ENCODE results near the gene AP4B1.

Gene AP4B1

DNA sequence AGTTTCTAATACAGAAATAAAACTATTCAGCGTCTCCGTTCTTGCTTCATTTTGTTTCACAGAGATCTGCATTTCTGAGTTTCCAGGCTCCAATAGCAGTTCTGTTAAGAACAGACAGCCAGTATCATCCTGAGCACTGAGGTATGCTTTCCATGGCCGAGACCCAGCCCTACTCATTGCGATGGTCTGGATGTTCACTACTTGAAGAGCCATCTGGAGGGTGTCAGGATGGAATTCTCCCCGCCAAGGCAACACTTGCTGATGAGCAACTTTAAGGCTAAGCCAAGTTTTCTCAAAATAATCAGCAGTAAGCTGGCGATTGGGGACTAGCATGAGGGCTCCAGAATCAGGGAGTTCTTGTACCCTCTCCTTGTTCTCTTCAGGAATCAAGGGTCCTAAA is 9.5 kb downstream of the AP4B1 start:
- DNase-seq (ENCODE audit: low read depth), result no peak

DNA sequence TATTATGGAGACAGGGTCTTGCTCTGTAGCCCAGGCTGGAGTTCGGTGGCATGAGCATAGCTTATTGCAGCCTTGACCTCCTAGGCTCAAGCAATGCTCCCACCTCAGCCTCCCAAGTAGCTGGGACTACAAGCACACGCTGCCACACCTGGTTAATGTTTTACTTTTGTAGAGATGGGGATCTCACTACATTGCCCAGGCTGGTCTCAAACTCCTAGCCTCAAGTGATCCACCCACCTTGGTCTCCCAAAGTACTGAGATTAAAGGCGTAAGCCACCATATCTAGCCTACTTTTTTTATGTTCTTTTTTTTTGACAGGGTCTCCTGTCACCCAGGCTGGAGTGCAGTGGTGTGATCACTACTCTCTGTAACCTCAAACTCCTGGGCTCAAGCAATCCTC is 11.3 kb downstream of the AP4B1 start:
- no peak for DNase-seq (ENCODE audit: low read depth)

DNA sequence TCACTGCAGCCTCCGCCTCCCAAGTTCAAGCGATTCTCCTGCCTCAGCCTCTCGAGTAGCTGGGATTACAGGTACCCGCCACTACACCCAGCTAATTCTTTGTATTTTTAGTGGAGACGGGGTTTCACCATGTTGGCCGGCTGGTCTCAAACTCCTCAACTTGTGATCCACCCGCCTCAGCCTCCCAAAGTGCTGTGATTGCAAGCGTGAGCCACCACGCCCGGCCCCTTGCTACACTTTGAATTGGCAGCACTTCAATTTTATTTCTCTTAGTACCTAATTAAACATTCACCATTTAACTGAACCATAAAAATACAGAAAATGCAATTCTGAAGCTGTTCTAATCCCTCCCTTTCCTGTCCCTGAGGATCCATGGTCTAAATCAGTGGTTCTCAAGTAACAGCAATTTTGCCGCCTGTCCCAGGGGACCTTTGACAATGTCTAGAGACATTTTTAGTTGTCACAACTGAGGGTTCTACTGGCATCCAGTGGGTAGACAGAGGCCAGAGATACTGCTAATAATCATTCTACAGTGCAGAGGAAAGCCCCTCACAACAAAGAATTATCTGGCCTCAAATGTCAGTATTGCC is 12.9 kb downstream of the AP4B1 start:
- DNase-seq (ENCODE audit: low read depth), result no peak

DNA sequence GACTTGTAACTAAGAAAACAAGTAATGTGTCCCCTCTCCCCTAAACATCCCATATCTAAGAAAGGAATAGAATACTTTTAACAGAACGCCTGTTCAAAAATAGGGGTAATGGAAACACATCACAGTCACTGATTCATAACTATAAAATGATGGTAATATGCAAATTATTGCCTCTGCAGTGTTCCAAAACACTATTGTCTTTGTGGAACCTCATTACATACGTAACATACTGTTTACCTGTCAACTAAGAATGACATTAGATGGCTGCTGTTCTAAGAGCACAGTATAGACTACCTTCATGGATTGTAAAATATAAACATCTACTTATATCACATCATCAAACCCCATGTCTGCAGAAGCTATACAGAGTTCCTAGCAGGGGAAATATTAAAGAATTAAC is 13.8 kb downstream of the AP4B1 start:
- no peak for DNase-seq (ENCODE audit: low read depth)

DNA sequence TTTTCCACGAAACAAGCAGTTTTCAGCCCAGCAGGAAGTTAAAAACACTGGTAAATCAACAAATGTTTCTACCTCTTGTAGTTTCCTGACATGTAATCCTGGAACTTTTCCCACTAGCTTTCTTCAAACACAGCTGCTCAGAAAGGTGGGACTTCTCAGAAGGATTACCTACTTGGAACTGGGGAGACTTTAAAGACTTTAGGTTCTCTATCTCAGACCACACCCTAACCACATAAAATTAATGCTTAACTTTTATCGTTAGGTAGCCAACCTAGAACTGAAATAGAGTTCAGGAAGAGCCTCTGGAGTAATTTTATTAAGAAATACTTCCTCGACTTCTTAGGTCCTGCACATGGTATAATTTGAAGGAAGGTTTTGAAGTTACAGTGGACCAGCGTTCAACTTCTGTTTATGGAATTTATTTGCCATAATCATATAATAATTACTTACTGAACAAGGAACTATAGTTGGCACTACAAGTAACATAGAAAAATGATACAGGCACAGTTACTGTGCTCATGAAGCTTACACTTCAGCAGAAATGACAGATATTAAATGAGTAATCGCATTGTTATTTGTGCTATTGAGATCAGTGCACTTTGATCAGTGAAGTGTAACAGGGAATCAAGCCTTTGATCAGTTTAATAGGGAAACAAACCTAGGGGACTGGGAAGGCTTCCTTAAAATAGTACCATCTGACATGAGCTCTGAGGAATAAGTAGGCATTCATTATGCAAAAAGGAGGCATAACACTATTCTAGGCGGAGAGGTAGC is 17.0 kb downstream of the AP4B1 start, which contains the start of gene BCL2L15:
Gene BCL2L15, minus strand, starts transcription at position 180 of the 774 bp plus-strand sequence. CDS start 206 bp downstream, outside the sequence.
- DNase-seq (ENCODE audit: low read depth), result peak; percentile 22

DNA sequence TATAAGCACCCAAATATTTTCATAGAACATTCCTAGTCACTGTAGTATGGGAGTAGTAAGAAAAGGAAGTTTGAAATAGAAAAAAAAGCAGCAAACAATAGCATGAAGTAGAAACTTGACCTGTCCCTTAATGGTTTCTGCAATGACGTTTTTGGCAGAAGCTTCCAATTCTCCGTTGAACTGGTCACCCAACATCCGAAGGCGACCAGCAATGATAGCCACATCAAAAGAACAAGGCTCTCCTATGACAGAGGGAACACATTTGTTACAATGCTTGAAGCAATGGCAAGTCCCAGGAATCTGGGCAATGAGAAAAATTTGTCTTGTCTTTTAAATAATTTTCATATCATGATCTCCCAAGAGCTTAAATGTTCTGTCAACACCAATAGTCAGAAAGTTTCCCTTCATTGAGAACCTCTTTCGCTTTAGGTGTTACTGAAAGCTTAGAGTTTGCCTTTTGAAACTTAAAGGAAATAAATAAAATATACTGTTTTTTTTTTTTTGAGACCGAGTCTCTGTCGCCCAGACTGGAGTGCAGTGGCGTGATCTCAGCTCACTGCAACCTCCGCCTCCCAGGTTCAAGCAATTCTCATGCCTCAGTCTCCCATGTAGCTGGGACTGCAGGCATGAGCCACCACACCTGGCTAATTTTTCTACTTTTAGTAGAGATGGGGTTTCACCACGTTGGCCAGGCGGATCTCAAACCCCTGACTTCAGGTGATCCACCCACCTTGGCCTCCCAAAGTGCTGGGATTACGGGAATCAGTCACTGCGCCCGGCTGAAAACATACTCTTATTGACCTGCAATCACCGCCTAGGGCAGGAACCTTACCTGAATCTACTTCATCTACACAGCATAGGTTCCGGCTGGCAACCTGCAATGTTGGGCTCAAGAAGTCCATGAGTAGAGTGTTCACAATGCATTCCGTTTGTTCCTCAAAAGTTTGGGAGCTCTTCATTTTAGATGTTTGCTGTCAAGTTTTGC is 17.9 kb downstream of the AP4B1 start:
- no peak for DNase-seq (ENCODE audit: low read depth)

DNA sequence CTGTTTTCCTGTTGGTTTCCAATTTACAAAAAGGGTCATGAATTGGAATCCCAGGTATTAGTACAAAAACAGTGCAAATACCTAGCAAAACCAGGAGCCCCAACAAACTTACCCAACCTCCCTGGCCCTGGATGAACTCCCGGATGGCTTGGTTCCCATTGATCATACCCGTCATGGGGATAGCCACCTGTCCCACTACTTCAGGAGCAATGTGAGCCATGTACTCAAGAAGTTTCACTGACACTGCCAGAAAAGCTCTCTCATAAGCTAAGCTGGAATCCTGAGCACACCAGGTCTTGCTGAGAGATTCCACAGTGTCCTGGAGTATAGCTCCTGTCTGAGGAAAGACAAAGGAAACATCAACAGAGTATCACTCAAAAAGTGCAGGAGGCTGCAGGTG is 22.9 kb downstream of the AP4B1 start:
- DNase-seq (ENCODE audit: low read depth), result no peak

DNA sequence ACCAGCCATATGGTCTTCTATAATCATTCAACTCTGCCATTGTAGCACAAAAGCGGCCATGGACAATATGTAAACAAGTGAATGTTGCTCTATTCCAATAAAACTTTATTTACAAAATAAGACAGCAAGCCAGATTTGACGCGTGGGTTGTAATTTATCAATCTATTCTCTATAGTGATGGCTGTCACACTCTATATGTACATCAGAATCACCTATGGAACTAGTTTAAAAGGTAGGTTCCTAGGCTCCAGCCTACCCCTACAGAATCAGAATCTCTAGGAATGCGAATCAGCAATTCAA is 24.9 kb downstream of the AP4B1 start:
- no peak for DNase-seq (ENCODE audit: low read depth)

DNA sequence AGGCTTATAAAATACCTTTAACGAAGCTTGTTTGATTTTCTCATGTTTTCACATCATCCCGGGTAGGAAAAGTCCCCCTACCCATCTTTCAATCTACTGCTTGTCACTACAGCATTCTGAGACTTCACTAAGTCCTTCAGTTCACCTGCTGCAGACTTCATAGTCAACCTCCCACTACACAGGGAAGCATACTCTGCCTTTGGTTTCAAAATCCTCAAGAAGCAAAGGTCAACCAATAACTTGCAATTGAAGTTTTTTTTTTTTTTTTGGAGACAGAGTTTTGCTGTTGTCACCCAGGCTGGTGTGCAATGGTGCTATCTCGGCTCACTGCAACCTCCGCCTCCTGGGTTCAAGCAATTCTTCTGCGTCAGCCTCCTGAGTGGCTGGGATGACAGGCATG is 28.4 kb downstream of the AP4B1 start:
- no peak for DNase-seq (ENCODE audit: low read depth)

DNA sequence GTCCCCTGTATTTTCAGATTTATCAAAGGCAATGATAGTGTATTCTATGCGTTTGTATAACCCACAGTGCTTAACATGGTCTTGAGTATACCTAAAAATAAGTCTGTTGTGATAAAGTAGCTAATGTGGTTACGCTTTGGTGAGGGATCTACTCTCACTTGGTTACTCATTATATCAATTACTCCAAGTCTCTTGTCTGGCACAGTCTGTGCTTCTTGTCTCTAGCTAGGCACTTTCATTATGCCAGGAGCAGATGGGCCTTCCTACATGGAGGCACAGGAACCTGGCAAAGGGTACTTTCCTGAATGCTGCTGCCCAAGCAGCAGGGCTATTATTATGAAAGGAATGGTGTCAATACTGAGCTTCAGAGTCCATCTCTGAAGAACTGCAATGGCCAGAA is 28.9 kb downstream of the AP4B1 start:
- no peak for DNase-seq (ENCODE audit: low read depth)

DNA sequence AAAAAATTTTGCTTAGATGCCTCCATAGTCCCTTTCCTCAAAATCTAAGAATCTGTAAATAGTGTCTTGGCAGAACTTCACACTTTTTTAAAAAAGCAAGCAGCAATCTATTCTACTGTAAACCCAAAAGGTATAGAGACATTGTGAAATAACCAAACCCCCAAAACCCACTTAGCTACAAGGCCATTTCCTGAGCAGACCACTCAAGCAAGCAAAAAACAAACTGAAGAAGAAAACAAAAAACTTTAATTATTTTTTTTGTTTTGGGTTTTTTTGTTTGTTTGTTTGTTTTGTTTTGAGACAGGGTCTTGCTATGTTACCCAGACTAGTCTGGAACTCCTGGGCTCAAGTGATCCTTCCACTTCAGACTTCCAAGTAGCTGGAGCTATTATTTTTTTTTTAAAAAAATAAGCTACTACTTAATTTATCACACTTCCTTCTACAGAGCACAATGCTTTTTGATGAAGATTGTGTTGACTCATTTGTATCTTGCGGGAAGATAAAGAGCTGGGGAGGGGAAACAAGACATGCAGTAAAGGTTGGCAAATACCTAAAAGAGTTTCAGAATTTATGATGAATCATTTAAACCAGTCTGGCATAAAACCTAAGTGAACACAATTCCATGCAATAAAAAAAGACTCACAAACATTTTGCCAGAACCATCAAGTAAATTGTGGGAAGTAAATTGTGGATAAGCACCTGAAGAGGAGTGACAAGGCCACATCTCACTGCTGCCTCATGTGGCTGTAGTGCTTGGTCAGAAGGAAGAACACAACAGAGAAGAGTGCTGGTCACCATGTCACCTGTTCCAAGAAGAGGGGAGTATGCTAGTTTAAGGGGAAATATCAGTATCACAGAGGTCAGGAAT is 30.4 kb downstream of the AP4B1 start:
- DNase-seq (ENCODE audit: low read depth), result peak; percentile 56

DNA sequence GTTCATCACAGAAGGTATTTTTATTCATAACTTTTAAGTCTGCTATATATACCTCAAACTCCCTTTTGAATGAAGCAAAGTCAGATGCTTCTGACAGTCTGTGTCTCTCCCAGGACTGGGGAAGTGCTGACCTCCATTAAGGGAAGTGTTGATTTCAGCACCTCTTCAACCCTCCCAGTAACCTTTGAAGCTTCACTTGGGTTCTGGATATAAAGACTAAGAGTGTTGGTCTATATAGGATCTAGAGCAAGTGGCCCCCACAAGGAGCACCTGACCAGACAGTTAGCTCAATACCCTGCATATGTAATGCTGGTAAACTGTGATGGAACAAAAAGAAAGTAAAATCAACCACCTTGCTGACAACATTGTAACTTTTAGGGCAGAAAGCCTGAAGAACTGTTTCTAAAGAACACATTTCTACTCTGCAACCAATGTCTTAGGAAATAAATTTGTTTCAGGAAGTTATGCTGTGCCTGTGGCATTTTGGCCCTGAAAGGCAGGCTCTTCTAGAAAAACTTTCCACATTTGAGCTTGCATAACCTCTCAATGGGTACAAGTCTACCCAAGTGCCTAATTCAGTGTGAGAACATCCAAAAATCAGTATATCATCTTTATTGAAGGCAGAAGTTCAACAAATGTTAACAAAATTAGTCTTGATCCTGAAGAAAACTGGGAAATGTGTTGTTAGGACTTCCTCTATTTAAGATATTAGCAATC is 32.2 kb downstream of the AP4B1 start:
- no peak for DNase-seq (ENCODE audit: low read depth)

DNA sequence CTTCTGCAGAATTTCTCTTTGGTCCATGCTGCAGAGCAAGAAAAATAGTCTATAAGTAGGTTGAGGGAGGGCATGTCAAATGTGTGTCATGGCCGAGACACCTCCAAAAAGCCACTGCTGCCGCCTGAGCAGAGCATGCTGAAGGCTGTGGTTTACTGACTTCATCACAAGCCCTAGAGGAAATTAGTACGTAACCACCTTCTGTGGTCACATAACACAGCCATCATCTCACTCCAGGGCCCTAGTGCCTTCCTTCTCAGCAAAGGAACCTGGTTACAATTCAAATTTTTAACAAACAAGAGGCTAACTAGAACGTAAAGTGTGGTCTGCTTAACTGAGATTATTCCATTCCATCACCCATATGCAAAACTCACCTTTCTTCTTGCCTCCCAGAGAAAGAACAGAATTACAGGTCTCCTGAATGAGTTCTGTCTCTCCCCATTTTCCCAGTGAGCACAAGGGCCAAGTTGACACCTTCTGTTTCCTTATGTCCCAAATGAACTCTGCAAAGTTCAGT is 32.9 kb downstream of the AP4B1 start, which contains the start of gene PTPN22:
Gene PTPN22, minus strand, starts transcription at position 116 of the 517 bp plus-strand sequence.
- peak; percentile 88 for DNase-seq (ENCODE audit: low read depth)

DNA sequence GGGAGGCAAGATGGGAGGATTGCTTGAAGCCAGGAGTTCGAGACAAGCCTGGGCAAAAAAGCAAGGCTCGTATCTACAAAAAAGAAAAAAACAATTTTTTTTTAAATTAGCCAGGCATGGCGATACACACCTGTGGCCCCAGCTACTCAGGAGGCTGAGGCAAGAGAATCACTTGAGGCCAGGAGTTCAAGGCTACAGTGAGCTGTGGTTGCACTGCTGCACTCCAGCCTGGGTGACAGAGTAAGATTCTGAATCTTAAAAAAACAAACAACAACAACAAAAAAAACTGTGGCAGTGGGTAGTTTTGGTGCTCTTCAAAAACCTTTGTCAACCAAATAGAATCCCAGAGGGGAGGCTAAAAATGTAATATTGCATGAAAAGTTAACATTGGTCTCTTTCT is 33.8 kb downstream of the AP4B1 start:
- no peak for DNase-seq (ENCODE audit: low read depth)

DNA sequence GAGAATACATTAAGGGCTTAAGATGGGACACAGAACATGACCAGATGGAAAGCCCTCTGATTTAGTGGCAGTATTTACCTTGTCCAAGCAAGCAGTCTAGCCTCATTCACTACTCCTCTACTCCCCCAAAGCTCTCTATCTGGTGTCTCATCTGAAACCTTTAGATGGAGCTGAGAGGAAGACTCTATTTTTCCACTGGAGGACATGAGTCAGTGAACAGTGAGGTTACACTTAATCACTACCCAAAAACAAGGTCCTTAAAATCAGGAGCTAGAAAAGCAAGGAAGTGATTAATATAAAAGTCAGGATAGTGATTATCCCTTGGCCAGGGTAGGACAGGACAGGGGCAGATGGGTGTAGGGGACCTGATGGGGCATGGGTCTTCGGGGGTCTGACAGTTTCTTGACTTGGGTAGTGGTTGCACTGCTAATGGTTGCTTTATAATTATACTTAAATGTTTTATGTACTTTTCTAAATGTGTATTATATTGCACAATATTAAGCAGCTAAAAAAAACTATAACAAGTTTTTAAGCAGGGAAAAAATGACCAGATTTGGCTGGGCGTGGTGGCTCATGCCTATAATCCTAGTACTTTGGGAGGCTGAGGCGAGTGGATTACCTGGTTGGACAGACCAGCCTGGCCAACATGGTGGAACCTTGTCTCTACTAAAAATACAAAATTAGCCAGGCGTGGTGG is 36.1 kb downstream of the AP4B1 start:
- DNase-seq (ENCODE audit: low read depth), result peak; percentile 75

DNA sequence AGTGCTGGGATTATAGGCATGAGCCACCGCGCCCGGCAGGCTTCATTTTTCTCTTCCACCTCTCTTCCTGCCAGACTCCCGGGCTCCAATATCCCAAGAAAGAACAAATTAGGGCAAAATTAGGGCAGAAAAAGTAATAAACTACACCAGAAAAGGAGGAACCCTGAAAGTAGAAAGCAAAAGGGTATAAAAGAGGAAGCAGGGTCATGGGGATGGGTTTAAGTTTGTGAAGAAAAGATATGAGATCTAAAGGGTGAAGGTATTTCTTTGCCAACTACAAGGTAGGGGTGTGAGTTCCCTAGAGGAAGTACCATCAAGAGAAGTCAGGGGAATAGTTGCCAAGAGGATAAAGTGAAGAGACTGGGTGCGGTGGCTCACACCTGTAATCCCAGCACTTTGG is 43.0 kb downstream of the AP4B1 start:
- DNase-seq (ENCODE audit: low read depth), result no peak

DNA sequence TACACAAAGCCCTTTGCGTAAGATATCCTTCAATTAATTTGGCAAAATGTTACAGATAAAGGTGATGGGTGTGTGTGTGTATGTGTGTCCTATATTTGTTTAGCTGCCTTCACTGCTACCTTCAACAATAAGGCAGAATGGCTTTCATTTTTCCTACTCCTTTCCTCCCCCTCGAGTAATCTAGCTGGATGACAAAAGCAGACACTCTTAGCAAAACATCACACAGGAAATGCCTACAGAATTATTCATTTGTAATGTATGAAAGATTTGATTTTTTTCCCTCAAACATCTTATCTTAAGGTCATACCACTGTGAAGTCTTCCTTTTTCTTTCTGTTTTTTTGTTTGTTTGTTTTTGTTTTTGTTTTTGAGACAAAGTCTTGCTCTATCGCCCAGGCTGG is 43.7 kb downstream of the AP4B1 start:
- DNase-seq (ENCODE audit: low read depth), result peak; percentile 89

DNA sequence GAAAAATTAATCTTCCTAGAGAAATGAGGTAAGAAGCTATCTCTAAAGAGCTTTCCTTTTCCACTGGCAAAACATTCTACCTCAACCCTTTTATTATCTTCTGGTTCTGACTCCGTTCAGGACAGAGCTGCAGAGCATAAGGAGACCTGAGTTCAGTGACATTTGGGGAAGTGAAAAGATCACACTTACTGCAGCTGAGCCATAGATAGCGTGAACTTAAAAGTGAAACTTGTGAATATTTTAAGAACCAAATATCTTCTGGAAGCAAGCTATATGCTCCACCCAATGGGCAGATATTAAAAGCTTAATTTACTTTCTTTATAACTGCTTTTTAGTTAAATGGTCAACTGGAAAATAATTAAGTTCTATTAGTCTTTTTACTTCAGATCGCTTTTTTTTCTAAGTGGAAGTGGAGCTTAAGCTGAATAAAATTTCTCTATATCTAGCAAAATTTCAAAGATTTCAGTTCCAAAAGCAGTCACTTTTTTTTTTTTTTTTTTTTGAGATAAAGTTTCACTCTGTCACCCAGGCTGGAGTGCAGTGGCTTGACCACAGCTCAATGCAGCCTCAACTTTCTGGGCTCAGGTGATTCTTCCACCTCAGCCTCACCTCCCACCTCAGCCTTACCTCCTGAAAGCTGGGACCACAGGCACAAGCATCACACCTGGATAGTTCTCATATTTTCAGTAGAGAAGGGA is 45.0 kb downstream of the AP4B1 start:
- no peak for DNase-seq (ENCODE audit: low read depth)

DNA sequence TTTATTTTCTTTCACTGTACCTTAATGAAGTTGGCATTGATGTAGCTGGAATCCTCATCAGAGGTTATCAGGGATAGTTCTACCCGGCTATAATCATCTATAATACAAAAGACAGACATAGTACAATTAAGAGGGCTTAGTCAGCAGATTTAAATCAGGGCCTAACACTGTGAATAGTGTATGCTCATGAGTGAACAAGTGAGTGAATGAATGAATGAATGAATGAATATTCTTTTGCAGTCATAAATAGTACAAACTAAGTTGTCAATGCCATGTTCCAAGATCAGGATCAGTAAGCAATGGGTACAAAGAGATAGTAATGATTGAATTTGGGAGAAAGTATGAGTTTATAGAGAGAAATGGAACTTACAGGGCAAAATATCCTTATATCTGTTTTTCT is 45.6 kb downstream of the AP4B1 start:
- no peak for DNase-seq (ENCODE audit: low read depth)

DNA sequence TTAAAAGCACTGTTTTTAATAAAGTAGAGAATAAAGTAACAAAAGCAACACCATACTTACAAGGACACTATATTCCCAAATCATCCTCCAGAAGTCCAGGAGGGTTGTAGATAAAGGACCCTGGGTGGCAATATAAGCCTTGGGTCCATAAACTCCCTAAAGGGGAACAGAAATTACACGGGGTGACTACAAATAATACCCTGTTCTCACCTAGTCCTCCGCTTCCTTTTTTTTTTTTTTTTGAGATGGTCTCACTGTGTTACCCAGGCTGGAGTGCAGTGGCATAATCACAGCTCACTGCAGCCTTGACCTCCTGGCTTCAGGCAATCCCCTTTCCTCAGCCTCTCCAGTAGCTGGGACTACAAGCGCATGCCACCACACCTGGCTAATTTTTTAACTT is 46.2 kb downstream of the AP4B1 start:
- no peak for DNase-seq (ENCODE audit: low read depth)
